MM.1S (cell line): ENCODE results near the gene ERICH6.
A peak's percentile ranks its signal among the peaks of the same experiment; 100 is the strongest.

Experiments
- DNase-seq: peaks from one replicate; pipeline ENCODE4 v3.0.0-alpha.2; 2015
- H2AFZ ChIP-seq: fragments of 300-600 bp; sonication (generic); 2 replicates; pipeline ENCODE4 v1.6.0; 2016; ENCODE audit warnings: antibody characterized with exemption, low read length
- H3F3A ChIP-seq: fragments of 300-600 bp; sonication (generic); 2 replicates; pipeline ENCODE4 v1.6.1; 2016; ENCODE audit warnings: mild to moderate bottlenecking, antibody characterized with exemption, low read length, moderate library complexity, mixed read lengths; ENCODE audit not compliant: insufficient read depth
- H3K27ac ChIP-seq: fragments of 300-600 bp; sonication (generic); 2 replicates; pipeline ENCODE4 v1.5.1; 2016; ENCODE audit warnings: mild to moderate bottlenecking, low read length
- H3K27me3 ChIP-seq: fragments of 300-600 bp; sonication (generic); replicated peaks from 2 replicates; pipeline ENCODE4 v1.6.0; 2016; ENCODE audit warnings: low read length; ENCODE audit not compliant: insufficient read depth
- H3K36me3 ChIP-seq: fragments of 300-600 bp; sonication (generic); replicated peaks from 2 replicates; pipeline ENCODE4 v1.6.1; 2016; ENCODE audit warnings: mild to moderate bottlenecking, low read length, mixed read lengths; ENCODE audit not compliant: insufficient read depth
- H3K4me1 ChIP-seq: fragments of 300-600 bp; sonication (generic); 2 replicates; pipeline ENCODE4 v1.6.1; 2016; ENCODE audit warnings: low read length, mixed read lengths
- H3K4me2 ChIP-seq: fragments of 300-600 bp; sonication (generic); 2 replicates; pipeline ENCODE4 v1.6.0; 2016; ENCODE audit warnings: low read depth, low read length
- H3K4me3 ChIP-seq: fragments of 300-600 bp; sonication (generic); 2 replicates; pipeline ENCODE4 v1.5.1; 2016; ENCODE audit warnings: low read length, mixed read lengths
- H3K79me2 ChIP-seq: fragments of 300-600 bp; sonication (generic); 2 replicates; pipeline ENCODE4 v1.6.1; 2016; ENCODE audit warnings: mixed run types, low read length, mixed read lengths
- H3K9ac ChIP-seq: fragments of 300-600 bp; sonication (generic); 2 replicates; pipeline ENCODE4 v1.6.1; 2016; ENCODE audit warnings: low read length, mixed read lengths
- H3K9me2 ChIP-seq: fragments of 300-600 bp; sonication (generic); replicated peaks from 2 replicates; pipeline ENCODE4 v1.6.1; 2016; ENCODE audit warnings: mild to moderate bottlenecking, low read length, mixed read lengths; ENCODE audit not compliant: insufficient read depth
- H3K9me3 ChIP-seq: fragments of 300-600 bp; sonication (generic); replicated peaks from 2 replicates; pipeline ENCODE4 v1.6.1; 2016; ENCODE audit warnings: mild to moderate bottlenecking, low read length, mixed read lengths; ENCODE audit not compliant: insufficient read depth
- H4K20me1 ChIP-seq: fragments of 300-600 bp; sonication (generic); 2 replicates; pipeline ENCODE4 v1.6.1; 2016; ENCODE audit warnings: mild to moderate bottlenecking, low read length, moderate library complexity, mixed read lengths; ENCODE audit not compliant: insufficient read depth
- EZH2 ChIP-seq: fragments of 300-600 bp; sonication (generic); optimal IDR thresholded peaks from 2 replicates; pipeline ENCODE3; 2017; ENCODE audit warnings: low read depth, mild to moderate bottlenecking, antibody characterized with exemption, low read length, mixed read lengths
- EZH2phosphoT487 ChIP-seq: fragments of 300-600 bp; sonication (generic); IDR thresholded peaks from 2 replicates; pipeline ENCODE4 v1.6.1; 2018; ENCODE audit warnings: antibody characterized with exemption, low read length
- TF ChIP-seq, protein P1 (sequence below): fragments of 300-600 bp; sonication (generic); IDR thresholded peaks from 2 replicates; pipeline ENCODE4 v1.5.1; 2016; ENCODE audit warnings: antibody characterized with exemption, low read length, mixed read lengths

Gene ERICH6

DNA sequence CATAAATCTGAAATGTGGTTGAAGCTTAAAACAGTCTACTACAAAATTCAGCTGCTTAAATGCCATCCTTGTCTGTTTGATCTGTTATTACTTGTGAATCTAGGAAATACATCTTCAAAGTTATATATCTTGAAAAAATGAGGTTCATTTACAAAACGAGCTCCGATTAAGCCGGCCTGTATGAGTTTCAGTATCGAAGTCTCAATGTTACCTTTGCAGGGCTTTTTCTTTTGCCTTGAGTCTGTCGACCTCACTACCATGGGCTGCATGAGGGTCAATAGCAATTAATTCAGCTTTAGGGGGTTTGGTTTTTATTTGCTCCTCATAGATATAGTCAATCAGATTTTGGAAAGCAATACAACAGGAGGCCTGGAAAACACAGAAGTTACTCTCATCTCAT is 23.2 kb downstream of the ERICH6 start:
- Histone ChIP-seq H3K4me2 (peak overlapping the region; percentile 84), H3K4me1 (peaks cover 27% of the 10 kb centered on the region), H3K9ac (peak overlapping the region; percentile 78), H4K20me1 (no peaks in the 10 kb centered on the region), H2AFZ (peak overlapping the region; percentile 37), H3K9me3 (no peaks in the 10 kb centered on the region), H3F3A (peaks cover 13% of the 10 kb centered on the region), H3K79me2 (no peaks in the 10 kb centered on the region), H3K27ac (peak overlapping the region; percentile 94), H3K27me3 (no peaks in the 10 kb centered on the region), H3K4me3 (peak overlapping the region; percentile 37; the same call in 1 of the 2 replicates), H3K9me2 (no peaks in the 10 kb centered on the region), H3K36me3 (no peaks in the 10 kb centered on the region)
- DNase-seq = peak; percentile 59
- TF ChIP-seq EZH2phosphoT487 = no peak
- TF ChIP-seq EZH2 = no peak
- TF ChIP-seq, protein P1, sequence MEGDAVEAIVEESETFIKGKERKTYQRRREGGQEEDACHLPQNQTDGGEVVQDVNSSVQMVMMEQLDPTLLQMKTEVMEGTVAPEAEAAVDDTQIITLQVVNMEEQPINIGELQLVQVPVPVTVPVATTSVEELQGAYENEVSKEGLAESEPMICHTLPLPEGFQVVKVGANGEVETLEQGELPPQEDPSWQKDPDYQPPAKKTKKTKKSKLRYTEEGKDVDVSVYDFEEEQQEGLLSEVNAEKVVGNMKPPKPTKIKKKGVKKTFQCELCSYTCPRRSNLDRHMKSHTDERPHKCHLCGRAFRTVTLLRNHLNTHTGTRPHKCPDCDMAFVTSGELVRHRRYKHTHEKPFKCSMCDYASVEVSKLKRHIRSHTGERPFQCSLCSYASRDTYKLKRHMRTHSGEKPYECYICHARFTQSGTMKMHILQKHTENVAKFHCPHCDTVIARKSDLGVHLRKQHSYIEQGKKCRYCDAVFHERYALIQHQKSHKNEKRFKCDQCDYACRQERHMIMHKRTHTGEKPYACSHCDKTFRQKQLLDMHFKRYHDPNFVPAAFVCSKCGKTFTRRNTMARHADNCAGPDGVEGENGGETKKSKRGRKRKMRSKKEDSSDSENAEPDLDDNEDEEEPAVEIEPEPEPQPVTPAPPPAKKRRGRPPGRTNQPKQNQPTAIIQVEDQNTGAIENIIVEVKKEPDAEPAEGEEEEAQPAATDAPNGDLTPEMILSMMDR = no peak

DNA sequence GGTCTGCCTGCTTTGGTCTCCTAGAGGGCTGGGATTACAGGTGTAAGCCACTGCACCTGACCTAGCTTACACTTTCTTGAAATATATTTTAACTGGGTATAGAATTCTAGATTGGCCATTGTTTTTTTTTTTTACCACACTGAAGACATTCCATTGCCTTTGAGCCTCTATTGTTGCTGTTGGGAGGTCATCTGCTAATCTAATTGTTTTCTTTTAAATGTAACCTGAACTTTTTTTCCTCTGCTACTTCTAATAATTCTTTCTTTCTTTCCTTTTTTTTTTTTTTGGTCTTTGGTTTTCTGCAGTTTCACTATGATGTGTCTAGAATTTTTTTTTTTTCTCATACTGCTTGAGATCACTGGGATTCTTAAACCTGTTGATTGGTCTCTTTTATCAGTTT is 28.1 kb downstream of the ERICH6 start:
- Histone ChIP-seq H3K36me3 (no peaks in the 10 kb centered on the region), H2AFZ (no peak overlapping the region), H3K9me3 (no peaks in the 10 kb centered on the region), H4K20me1 (no peaks in the 10 kb centered on the region), H3K4me3 (no peak overlapping the region), H3K27me3 (no peaks in the 10 kb centered on the region), H3K4me1 (peaks cover 7% of the 10 kb centered on the region), H3K27ac (no peak overlapping the region), H3K79me2 (no peaks in the 10 kb centered on the region), H3K9me2 (no peaks in the 10 kb centered on the region), H3F3A (peaks cover 3% of the 10 kb centered on the region; the same call in 1 of the 2 replicates), H3K4me2 (no peak overlapping the region), H3K9ac (no peak overlapping the region)
- TF ChIP-seq EZH2 (no peak), EZH2phosphoT487 (no peak)
- TF ChIP-seq, protein P1 = no peak
- DNase-seq = no peak

DNA sequence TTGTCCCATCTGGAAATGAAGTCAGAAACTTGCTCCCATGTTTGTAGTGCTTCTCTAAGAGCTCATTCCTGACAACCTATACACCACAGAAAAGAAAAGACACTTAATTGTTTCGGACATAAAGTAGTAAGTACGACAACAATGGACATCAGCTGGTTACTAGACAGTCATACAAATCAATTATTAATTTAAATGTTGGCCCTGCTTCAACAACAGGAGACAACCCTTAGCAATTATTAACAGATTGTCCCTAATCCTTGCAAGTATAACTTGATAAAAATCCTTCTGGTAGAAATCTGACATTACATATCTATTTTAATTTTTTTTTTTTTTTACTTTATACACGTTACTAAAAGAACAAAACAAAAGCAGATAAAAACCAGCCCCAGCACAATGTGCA is 29.8 kb downstream of the ERICH6 start:
- Histone ChIP-seq H3F3A (no peaks in the 10 kb centered on the region), H3K4me1 (no peaks in the 10 kb centered on the region), H3K27ac (no peak overlapping the region), H2AFZ (no peak overlapping the region), H3K9me3 (no peaks in the 10 kb centered on the region), H3K36me3 (no peaks in the 10 kb centered on the region), H3K9ac (no peak overlapping the region), H3K4me2 (no peak overlapping the region), H3K4me3 (no peak overlapping the region), H3K27me3 (no peaks in the 10 kb centered on the region), H3K79me2 (no peaks in the 10 kb centered on the region), H4K20me1 (no peaks in the 10 kb centered on the region), H3K9me2 (no peaks in the 10 kb centered on the region)
- DNase-seq = no peak
- TF ChIP-seq, protein P1 = no peak
- TF ChIP-seq EZH2phosphoT487 = no peak
- no peak for TF ChIP-seq EZH2
